ENCODE measurements around the gene CDC42EP2.
A peak's percentile ranks its signal among the peaks of the same experiment; 100 is the strongest.

CDC42EP2 gene

DNA sequence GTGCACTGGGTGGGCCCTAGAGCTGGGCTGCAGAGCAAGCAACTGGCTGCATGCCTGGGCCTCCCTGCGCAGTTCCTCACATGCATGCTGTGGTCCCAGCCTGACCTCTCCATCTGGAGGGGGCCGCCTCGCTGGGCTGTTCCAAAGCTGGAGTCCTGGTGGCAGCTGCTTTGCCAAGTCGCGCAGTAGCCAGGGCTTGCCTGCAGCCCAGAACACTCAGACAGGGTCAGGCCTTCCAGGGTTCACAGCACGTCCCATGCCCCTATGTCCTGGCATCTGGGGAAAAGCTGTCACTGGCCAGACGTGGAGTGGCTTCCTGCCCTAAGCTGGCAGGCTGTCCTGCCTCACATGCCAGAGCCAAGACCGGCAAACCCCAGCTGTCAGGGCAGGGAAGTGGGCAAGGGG lies 16.5 kb upstream of the CDC42EP2 start:
- DNase-seq (ENCODE audit: low read depth): no peak

DNA sequence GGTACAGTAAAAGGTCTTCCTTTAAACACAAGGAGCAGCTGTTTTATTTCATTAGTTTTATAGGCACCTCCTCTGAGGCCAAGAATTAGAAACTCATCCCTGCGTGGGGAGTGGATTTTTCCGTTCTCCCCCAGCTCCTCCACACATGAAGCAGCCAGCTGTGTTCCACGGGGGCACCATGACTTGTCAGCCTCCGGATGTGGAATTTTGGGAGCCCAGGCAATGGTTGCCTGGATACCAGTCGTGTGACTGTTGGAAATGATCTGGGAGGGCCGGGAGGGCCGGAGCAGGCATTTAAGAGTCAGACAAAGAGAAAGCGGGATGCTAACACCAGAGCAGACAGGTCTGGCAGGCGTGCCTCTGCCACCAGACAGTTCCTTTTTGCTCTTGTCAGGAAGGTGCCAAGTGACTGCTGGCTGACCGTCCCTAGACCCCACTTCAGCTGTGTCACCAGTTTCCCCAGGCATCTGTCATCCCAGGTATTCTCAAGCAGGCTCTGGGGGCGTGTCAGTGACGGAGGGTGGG lies 15.9 kb upstream of the CDC42EP2 start:
- no peak for DNase-seq (ENCODE audit: low read depth)

DNA sequence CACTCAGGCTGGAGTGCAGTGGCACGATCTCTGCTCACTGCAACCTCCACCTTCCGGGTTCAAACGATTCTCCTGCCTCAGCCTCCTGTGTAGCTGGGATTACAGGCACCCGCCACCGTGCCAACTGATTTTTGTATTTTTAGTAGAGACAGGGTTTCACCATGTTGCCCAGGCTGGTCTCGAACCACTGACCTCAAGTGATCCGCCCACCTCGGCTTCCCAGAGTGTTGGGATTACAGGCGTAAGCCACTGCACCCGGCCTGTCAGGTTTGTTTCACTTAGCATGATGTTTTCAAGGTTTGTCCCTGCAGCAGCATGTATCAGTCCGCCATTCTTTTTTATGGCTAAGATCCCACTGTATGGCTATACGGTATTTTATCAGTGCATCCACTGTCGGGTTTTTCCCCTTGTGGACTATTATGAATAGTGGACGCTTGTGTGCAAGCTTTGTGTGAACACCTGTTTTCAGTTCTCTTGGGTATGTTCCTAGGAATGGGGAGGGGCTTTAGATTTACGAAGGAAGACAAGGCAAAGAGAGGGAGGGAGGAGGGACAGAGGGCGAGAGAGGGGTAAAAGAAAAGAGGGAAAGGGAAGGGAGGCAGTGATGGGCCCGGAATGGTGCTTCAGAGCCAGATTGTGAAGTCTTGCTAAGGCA lies 13.9 kb upstream of the CDC42EP2 start:
- no peak for DNase-seq (ENCODE audit: low read depth)

DNA sequence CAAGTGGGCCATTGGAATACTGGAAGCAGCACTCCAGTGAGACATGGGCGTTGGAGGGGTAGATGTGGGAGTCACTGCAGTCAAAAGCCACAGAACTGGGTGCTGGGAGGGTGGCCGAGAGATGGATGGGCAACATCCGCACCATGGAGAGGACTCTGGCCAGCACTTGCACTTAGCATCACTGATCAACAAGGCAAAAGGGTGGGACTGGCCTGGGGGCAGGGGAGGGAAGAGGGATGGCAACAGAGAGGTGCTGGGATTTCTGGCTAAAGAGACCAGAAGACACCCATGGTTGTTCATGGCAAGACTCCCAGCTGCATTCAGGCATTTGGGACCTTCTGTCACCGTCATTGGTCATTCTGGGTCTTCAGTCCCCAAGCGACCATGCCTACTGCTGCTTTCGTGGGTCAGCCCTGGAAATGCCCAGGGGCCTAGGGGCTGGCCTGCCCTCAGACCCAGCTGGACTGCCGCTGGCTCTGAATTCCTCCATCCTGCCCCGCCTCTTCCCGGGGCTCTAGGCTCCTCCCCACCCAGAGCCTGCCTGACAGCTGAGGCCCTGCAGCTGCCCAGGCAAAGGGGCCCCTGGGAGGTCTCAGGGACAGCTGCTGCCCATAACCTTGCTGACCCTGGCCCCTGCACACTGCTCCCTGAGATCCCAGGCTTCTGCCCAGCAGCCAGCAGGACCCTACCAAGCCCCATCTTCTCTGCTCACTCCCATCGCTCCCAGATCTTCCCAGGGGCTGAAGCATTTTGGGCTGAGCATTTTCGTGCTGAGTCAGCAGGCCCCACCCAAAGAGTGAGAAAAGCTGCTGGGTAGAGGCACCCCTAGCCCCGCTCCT lies 13.0 kb upstream of the CDC42EP2 start:
- no peak for DNase-seq (ENCODE audit: low read depth)

DNA sequence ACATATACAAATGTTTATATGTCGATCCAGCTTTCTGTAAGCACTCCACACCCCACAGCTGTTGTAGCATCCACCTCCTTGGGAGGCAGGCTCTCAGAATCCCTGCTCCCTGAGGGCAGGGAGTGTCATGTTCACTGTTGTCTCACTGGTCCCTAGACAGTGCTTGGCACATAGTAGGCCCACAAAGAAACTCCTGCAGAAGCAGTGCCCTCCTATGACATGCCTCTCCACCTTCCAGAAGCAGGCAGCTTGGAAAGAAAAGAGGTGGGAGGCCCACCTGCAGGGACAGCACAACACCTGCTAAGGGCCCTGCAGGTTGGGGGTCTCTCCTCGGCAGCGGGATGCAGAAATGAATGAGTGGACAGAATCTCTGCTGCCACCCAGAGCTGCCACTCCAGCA lies 11.1 kb upstream of the CDC42EP2 start:
- no peak for DNase-seq (ENCODE audit: low read depth)

DNA sequence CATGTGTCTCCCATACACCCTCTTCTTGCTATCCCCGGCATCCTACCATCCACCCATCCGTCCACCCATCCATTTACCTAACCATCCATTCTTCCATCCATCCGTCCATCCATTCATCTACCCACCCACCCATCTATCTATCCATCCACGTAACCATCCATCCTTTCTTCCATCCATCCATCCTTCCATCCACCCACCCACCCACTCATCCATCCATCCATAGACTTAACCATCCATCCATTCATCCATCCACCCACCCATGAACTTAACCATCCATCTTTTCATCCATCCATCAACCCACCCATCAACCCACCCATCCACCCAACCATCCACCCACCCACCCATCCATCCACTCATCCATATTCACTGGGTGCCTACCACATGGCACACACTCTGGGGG lies 10.6 kb upstream of the CDC42EP2 start:
- no peak for DNase-seq (ENCODE audit: low read depth)

DNA sequence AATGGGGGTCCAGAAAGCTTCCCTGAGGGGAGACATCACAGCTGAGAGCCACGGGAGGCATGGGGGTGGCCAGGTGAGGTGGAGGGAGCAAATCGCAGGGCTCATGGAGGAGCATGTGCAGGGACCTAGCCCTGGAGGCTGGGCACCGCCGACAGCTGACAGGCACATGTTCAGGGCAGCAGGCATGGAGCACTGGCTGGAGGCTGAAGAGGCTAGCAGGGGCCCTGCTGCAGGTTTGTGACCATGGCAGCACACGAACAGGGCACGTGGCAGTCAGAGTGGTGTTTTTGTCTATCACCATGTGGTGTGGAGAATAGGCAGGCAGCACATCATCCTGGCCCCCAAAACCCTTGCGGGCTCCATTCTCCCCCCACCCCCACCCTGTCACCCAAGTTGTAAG lies 10.1 kb upstream of the CDC42EP2 start:
- DNase-seq (ENCODE audit: low read depth): no peak

DNA sequence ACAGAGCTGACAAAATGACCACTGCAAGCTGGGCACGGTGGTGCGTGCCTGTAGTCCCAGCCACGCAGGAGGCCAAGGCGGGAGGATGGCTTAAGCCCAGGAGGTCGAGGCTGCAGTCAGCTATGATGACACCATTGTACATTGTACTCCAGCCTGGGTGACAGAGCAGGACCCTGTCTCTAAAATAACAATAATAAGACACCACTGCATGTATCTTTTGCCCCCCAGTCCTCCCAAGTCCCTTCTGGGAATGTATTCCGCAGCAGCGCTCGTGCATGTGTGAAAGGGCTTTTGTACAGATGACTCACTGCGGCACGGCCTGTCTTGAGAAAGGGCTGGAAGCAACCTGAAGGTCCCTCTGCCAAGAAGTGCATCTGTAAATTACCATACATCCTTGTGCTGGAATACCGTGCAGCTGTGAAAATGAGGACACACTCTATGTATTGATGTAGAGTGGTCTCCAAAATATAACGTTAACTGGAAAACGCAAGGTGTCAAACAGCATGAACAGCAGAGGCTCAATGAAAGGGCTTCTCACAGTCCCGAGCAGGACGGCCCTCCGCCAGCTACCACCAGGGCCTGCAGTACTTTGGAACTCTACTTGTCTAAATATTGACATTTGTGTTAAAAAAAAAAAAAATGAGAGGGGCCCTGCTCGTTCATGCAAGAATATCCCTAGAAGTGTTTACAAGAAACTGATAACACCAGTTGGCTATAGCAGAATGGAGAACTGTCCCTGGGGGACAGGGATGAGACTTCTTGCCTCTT lies 9.0 kb upstream of the CDC42EP2 start:
- DNase-seq (ENCODE audit: low read depth): no peak

DNA sequence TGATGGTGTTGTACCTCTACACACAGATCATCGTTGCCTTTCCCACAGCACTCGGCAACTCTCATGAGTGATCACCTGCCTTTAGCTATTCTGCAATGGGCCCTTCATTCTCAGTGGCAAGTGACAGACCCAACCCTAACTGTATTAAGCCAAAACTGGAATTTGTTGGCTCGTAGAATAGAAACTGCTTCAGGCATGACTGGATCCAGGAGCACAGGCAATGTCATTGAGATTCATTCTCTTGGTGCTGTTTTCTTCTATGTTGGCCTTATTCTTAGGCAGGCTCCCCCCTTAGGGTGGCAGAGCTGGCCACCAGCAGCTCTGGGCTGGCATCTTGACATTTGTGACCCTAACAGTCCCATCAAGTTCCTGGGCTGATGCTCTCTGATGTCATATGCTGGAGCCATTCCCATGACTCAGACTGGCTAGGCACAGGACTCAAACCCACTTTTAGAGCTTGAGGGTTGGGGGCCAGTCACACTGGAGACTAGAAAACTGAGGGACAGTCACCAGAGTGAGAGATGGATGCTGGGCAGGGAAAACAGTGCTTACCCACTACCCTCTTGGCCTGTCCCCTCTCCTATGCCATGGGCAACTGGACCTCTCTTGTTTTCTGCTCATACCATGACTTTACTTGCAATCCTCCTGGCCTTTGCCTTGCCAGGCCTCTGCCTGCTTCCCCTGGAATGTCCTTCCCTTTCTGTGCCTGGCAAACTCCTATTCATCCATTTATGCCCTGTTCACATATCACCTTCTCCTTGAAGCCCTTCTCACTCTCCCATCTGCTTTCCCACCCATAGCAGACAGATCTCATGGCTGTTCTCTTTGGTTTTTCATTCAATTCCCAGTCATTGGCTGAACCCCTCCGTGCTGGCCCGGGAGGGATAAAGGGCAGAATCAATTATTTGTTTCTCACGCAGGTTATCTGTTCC lies 7.1 kb upstream of the CDC42EP2 start:
- no peak for DNase-seq (ENCODE audit: low read depth)

DNA sequence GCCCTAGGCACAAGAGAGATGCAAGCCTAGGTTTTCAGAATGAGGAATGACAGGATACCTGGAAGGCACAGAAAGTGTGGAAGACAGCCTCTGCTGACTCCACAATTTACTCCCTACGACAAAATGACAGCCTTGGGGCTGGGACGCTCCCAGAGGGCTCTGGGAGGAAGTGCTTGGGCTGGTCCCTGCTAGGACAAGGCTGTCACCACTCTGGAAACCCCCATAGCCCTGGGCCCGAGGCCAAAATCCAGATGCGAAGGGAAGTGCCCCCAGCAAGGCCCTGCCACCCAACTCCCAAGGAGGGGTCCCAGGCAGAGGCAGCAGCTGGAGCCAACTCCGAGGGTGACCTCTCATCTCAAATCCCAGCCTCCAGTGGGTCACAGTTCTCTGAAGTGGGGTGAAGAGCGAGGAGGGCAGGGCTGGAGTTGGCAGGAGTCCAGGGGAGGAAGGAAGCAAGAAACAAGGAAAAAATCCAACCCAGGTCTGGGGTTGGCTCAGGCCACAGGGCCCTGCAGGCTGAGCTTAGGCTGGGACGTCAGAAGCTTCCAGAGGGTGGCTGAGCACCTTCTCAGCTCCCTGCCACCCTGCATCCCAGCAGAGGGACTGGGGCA lies 6.3 kb upstream of the CDC42EP2 start:
- DNase-seq (ENCODE audit: low read depth): no peak

DNA sequence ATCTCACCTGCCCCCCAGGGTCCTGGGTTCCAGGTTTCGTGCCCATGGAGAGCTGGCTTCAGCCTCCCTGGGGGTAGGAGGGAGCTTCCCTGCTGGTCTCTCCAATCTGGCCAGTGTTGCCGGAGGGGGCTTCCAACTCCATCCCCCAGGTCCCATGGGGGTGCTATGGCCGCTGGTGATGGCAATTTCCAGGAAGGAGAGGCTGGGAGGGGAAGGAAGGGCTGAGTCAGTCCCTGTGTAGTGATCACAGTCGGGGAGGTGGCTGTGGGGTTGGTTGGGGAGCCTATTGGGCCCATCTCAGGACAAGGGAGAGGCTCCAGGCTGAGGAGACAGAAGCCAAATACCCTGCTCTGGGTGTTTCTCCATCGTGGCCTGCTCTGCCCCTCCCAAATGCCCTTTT lies 5.7 kb upstream of the CDC42EP2 start:
- no peak for DNase-seq (ENCODE audit: low read depth)

DNA sequence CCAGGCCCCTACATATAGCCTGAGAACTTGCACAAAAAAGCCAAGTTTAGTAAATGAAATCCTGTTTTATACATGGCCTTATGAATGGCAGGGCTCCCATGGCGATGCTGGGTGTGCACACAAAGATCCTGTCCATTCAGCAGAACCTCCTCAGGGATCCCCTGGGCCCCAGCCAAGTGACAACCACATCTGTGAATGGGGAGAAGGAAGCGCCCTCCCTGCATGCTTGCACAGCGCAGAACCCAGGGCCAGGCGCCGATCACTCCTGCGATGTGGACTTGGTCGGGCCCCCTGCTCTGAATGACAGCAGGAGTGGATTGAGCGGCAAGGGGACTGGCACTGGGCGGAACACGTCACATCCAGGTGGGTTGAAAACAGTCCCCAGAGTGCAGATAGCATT lies 4.5 kb upstream of the CDC42EP2 start:
- DNase-seq (ENCODE audit: low read depth): no peak

DNA sequence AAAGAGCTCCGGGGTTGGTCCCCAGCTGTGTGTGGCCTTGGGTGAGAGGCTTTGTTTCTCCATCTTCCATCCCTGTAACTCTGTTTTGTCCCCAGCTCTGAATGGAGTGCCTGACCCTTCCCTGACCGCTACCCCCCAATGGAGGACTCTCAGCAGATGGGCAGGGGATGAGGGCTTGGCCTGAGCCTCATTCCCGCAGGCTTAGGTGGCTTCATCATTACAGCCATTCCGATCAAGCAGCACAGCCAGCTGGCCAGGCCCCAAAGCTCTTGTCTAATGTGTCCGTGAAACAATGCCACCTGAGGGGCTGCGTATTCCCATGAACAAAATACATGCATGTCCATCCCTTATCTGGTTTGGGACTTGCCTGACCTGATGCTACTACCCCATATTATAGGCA lies 3.9 kb upstream of the CDC42EP2 start:
- DNase-seq (ENCODE audit: low read depth): no peak

DNA sequence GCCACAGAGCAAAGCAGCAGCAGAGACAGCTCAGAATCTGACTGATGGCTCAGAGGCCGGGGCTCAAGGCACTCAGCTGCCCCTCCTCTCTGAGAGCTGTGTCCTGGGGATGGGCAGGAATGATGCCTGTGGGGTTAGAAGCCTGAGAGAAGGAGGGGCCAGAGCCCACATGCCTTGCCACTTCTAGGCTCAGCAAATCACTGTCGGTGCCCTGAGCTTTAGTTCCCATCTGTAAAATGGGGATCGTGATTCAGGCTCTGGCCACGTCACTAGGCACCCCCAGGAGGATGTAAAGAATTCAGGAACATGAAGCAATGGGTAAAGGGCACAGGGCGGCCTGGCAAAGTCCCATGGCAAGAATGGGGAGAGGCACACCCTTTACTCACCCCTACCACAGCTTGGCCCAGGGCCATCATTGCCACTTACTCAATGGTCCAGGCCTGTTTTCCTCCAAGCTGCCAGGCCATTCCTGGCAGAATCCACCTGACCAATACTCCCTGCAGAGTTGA lies 3.4 kb upstream of the CDC42EP2 start:
- no peak for DNase-seq (ENCODE audit: low read depth)

DNA sequence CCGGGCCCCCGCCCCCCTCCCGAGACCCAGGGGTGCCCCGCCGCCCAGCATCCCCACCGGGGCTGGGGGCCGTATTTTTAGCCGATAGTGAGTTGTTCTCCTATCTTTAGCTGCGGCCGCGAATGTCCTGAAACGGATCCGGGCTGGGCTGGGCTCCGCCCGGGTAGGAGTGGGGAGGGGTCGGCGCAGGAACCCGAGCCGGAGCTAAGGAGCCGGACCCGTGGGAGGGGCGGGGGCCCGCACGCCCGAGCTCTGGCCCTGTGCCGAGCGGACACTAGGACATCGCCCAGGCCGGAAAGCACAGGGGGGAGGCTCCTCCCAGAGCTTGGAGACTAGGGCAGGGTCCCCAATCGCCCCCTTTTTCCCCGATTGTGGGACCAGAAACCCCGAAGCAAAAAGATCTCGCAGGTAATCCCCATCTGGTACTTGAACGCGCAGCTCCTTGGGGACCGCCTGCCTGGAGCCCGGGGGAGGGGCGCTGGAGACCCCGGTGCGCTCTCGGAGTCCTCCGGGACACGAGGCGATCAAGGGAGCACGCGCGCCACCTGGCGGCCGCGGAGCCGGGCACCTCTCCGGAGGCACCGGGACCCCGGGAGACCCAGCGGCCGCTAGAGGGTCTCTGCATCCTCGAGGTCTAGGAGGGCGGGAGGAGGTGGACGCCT lies 669 bp downstream of the CDC42EP2 start:
- DNase-seq (ENCODE audit: low read depth): no peak

DNA sequence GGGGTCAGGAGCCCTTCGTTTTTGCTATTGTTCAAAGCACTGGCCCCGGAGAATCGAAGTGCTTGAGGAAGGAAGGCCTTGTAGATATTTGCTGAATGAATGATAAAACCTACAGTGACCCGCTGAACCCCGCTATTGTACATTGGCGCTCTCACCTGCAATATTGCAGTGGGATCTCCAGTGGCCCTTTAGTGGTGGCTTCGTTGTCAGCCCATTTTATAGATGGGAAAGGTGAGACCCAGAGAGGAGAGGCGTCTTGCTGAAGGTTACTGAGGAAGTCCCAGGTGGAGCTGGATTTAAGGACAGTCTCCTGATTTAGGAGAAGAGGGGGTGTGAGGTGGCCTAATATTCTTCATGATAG lies 1.2 kb downstream of the CDC42EP2 start:
- DNase-seq (ENCODE audit: low read depth): no peak

DNA sequence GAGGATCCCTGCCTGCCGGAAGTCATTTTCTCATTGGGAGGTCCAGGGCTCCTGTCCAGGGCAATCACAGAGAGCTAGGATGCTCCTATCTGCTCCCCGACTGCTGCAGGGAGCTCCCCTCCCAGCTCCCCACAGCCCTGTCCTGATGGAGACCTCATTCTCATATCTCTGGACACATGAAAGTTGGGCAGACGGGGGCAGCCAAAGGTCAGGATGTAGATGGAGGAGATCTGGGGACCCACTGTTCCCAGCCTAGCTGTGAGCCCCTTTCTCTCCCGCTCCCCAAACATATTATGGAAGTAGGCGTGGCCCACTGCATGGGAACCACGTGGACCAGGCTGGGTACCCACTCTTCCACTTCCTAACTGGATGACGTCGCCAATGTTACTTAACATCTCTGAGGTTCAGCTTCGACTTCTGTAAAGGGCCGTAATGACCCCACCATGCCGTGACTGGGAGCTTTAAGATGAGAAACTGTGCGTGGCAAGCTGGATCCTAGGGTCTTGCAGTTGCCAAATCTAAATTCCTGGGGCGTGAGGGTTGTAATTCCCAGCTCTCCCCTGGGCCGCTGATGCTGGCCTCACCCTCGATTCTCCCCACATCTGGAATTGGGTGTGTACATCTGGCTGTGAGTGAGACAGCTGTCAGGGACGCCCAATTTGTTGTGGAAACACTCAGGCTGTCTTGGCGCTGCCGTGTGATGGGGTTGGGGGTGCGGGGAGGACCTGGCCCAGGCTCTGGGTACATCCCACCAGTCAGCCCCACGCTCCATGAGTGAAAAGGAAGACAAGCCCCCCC lies 1.8 kb downstream of the CDC42EP2 start:
- DNase-seq (ENCODE audit: low read depth): peak; percentile 90

DNA sequence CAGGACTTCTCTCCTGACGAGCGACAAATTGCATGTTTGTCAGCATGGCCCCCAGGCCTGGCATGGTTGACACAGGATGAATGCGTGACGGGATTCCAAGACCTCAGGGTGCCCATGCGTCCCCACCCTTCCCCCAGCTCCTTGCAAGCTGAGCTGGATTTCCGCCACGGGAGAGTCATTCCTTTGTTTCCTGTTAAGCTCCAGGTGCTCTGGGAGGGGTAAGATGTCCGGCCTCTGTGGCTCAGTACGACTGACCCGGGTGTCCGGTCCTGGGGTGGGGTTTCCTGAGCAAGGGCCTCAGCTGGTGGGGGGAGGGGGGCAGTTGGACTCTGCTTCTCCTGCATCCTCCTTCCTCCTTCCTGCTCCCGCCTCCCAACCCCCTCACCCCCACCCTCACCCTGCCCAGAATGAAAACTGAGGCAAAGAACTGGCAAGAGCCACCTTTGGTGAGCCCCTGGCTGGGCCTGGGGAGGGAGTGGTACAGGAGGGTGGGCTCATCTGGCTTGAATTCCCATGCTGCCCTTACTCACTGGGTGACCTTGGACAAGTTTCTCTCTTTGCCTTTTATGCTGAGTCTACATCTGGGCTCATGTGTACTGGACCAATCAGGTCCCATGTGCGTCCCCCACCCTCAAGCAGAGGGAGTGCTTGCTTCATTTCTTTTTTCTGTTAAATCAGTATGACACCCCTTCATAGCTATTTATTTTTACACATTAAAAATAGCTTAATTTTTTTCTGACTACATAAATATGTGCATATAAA lies 2.5 kb downstream of the CDC42EP2 start:
- peak; percentile 80 for DNase-seq (ENCODE audit: low read depth)
